ENCODE data around the gene PHF21B. TPM values are rescaled to one million over a fixed set of nuclear protein-coding genes. Genes with fewer than 3 reads are reported as not detected.

Gene PHF21B
- total RNA-seq, 5 donors from 2014 or later (not counting 1 experiment from before 2014, with no cell fraction given) = 0.15 to 0.36 TPM; not detected in 3

GRCh38 chr22:44944883-44945601 lies 64.8 kb downstream of the PHF21B start:
- no peak overlapping the region for H3K4me3 Mint-ChIP-seq
- Histone ChIP-seq H3K4me3 (ENCODE audit: control insufficient read depth in 1 of 2, extremely low read depth in 1 of 2, low read length in 1 of 2) (no peak overlapping the region), H3K36me3 (ENCODE audit: control insufficient read depth in 2 of 2, extremely low read depth in 1 of 2, insufficient read depth in 1 of 2, low read length in 1 of 2) (no peaks in the 10 kb centered on the region), H3K9me3 (no peaks in the 10 kb centered on the region), H3K27me3 (replicated peaks in 1 of 2; ENCODE audit: control insufficient read depth in 2 of 2, extremely low read depth in 1 of 2, insufficient read depth in 2 of 2, low read length in 1 of 2) (peaks cover 0 to 40% of the 10 kb centered on the region in 2 experiments), H3K4me1 (ENCODE audit: control insufficient read depth in 1 of 2, extremely low read depth in 1 of 2, insufficient read depth in 2 of 2, low read length in 2 of 2) (no peaks in the 10 kb centered on the region), H3K27ac (ENCODE audit: low read length) (no peak overlapping the region)
- H3K4me1 Mint-ChIP-seq = no peaks in the 10 kb centered on the region
- no peak overlapping the region for H3K27ac Mint-ChIP-seq
- no peak for ATAC-seq (replicated peaks in 1 of 4)
- DNase-seq = no peak
- no peaks in the 10 kb centered on the region for H3K9me3 Mint-ChIP-seq
- no peaks in the 10 kb centered on the region for H3K27me3 Mint-ChIP-seq
- ChIA-PET POLR2A (no interaction called here), CTCF (no interaction called here)
- WGBS (ENCODE audit: insufficient coverage) = 47% methylated on average over 18 of the region's 20 CpGs
- H3K36me3 Mint-ChIP-seq = no peaks in the 10 kb centered on the region

GRCh38 chr22:44943701-44944324 lies 66.0 kb downstream of the PHF21B start:
- Mint-ChIP-seq H3K4me3 (no peak overlapping the region), H3K27ac (no peak overlapping the region), H3K36me3 (no peaks in the 10 kb centered on the region), H3K4me1 (no peaks in the 10 kb centered on the region), H3K9me3 (no peaks in the 10 kb centered on the region), H3K27me3 (peaks cover 0 to 2% of the 10 kb centered on the region in 2 donors)
- H3K4me1 ChIP-seq (ENCODE audit: control insufficient read depth in 1 of 2, extremely low read depth in 1 of 2, insufficient read depth in 2 of 2, low read length in 2 of 2) = no peaks in the 10 kb centered on the region
- DNase-seq (no peak), ATAC-seq (replicated peaks in 1 of 4) (no peak)
- no peak overlapping the region for H3K4me3 ChIP-seq (ENCODE audit: control insufficient read depth in 1 of 2, extremely low read depth in 1 of 2, low read length in 1 of 2)
- WGBS (ENCODE audit: insufficient coverage) = 76% methylated on average over 17 of the region's 17 CpGs
- no peaks in the 10 kb centered on the region for H3K36me3 ChIP-seq (ENCODE audit: control insufficient read depth in 2 of 2, extremely low read depth in 1 of 2, insufficient read depth in 1 of 2, low read length in 1 of 2)
- no peaks in the 10 kb centered on the region for H3K9me3 ChIP-seq
- peaks cover 0 to 49% of the 10 kb centered on the region in 2 experiments for H3K27me3 ChIP-seq (replicated peaks in 1 of 2; ENCODE audit: control insufficient read depth in 2 of 2, extremely low read depth in 1 of 2, insufficient read depth in 2 of 2, low read length in 1 of 2)
- CTCF ChIA-PET = no interaction called here
- no peak overlapping the region for H3K27ac ChIP-seq (ENCODE audit: low read length)
- POLR2A ChIA-PET = no interaction called here

DNA sequence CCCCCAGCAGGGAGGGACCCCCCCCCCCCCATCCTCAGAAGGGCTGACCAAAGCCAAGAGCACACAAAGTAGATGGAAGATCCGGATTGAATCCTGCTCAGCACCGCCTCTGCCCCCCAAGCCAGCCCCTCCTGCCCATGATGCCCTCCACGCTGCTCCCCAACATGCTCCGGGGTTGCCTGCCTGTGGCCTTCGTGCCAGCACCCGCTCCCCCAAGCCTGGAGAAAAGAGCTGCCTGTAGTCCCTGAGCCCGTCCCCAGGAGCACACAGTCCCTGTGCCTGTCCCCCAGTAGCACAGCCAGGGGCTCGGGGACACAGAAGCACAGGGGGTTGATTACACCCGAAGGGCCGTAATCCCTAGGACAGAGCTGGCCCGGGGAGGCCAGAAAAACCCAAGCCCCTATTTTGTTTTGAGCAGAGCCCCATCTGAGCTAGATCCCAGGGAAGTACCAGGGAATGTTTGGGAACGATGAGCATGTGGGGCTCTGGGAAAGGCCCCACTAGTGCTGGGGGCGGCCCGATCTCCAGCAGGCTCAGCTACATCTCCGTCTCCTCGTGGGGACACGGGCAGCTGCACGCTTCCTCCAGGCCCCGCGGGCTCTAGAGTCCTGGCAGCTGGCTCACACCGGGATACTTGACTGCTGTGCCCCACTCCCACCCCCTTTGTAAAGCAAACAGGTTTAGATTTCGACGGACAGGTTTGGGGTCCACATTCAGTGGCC lies 66.7 kb downstream of the PHF21B start:
- no peaks in the 10 kb centered on the region for H3K9me3 ChIP-seq
- no peaks in the 10 kb centered on the region for H3K36me3 Mint-ChIP-seq
- DNase-seq = no peak
- ATAC-seq (replicated peaks in 1 of 4) = no peak
- WGBS (ENCODE audit: insufficient coverage) = 84% methylated on average over 19 of the region's 23 CpGs
- peaks cover 0 to 54% of the 10 kb centered on the region in 2 experiments for H3K27me3 ChIP-seq (replicated peaks in 1 of 2; ENCODE audit: control insufficient read depth in 2 of 2, extremely low read depth in 1 of 2, insufficient read depth in 2 of 2, low read length in 1 of 2)
- POLR2A ChIA-PET = no interaction called here
- no peaks in the 10 kb centered on the region for H3K36me3 ChIP-seq (ENCODE audit: control insufficient read depth in 2 of 2, extremely low read depth in 1 of 2, insufficient read depth in 1 of 2, low read length in 1 of 2)
- no peak overlapping the region for H3K27ac ChIP-seq (ENCODE audit: low read length)
- H3K4me1 ChIP-seq (ENCODE audit: control insufficient read depth in 1 of 2, extremely low read depth in 1 of 2, insufficient read depth in 2 of 2, low read length in 2 of 2) = no peaks in the 10 kb centered on the region
- no peak overlapping the region for H3K27ac Mint-ChIP-seq
- H3K27me3 Mint-ChIP-seq = peaks cover 0 to 2% of the 10 kb centered on the region in 2 donors
- no peak overlapping the region for H3K4me3 Mint-ChIP-seq
- H3K9me3 Mint-ChIP-seq = no peaks in the 10 kb centered on the region
- CTCF ChIA-PET = no interaction called here
- H3K4me3 ChIP-seq (ENCODE audit: control insufficient read depth in 1 of 2, extremely low read depth in 1 of 2, low read length in 1 of 2) = no peak overlapping the region
- H3K4me1 Mint-ChIP-seq = no peaks in the 10 kb centered on the region

- Mint-ChIP-seq H3K4me3 (no peak overlapping the region), H3K4me1 (no peaks in the 10 kb centered on the region)
- H3K4me3 ChIP-seq (ENCODE audit: control insufficient read depth in 1 of 2, extremely low read depth in 1 of 2, low read length in 1 of 2) = no peak overlapping the region
Observed at GRCh38 chr22:44942056-44942455, 67.7 kb downstream of the PHF21B start.

DNA sequence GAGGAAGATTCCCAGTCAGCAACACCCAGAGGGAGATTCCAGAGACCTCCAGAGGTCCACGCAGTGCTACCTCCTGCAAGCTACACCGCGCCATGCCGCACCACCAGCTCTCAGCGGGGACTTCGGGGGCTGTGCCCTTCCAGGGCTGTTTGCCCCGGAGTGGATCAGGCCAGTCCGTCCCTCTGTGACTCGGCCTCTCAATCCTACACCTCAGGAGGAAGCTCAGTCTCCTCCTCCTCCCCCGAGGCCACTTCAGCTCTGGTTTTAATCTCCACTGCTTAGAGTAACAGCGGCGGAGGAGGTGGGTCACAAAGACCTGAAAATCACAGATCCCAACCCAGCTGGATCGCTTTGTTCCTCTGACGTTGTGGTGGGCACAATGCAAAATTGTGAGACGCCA lies 68.6 kb downstream of the PHF21B start:
- Mint-ChIP-seq H3K4me3 (no peak overlapping the region), H3K27me3 (peaks cover 0 to 2% of the 10 kb centered on the region in 2 donors), H3K36me3 (no peaks in the 10 kb centered on the region), H3K9me3 (no peaks in the 10 kb centered on the region), H3K4me1 (no peaks in the 10 kb centered on the region), H3K27ac (no peak overlapping the region)
- no peaks in the 10 kb centered on the region for H3K36me3 ChIP-seq (ENCODE audit: control insufficient read depth in 2 of 2, extremely low read depth in 1 of 2, insufficient read depth in 1 of 2, low read length in 1 of 2)
- H3K9me3 ChIP-seq = no peaks in the 10 kb centered on the region
- CTCF ChIA-PET = no interaction called here
- no peak overlapping the region for H3K27ac ChIP-seq (ENCODE audit: low read length)
- H3K4me1 ChIP-seq (ENCODE audit: control insufficient read depth in 1 of 2, extremely low read depth in 1 of 2, insufficient read depth in 2 of 2, low read length in 2 of 2) = no peaks in the 10 kb centered on the region
- H3K4me3 ChIP-seq (ENCODE audit: control insufficient read depth in 1 of 2, extremely low read depth in 1 of 2, low read length in 1 of 2) = no peak overlapping the region
- DNase-seq (no peak), ATAC-seq (replicated peaks in 1 of 4) (no peak)
- peaks cover 0 to 44% of the 10 kb centered on the region in 2 experiments for H3K27me3 ChIP-seq (replicated peaks in 1 of 2; ENCODE audit: control insufficient read depth in 2 of 2, extremely low read depth in 1 of 2, insufficient read depth in 2 of 2, low read length in 1 of 2)
- POLR2A ChIA-PET = no interaction called here
- WGBS (ENCODE audit: insufficient coverage) = 76% methylated on average over 9 of the region's 15 CpGs

More at GRCh38 chr22:44942056-44942455, 67.7 kb downstream of the PHF21B start:
- WGBS (ENCODE audit: insufficient coverage) = 51% methylated on average over 6 of the region's 7 CpGs
- ATAC-seq (replicated peaks in 1 of 4) (no peak), DNase-seq (no peak)
- H3K36me3 Mint-ChIP-seq = no peaks in the 10 kb centered on the region
- Histone ChIP-seq H3K27me3 (replicated peaks in 1 of 2; ENCODE audit: control insufficient read depth in 2 of 2, extremely low read depth in 1 of 2, insufficient read depth in 2 of 2, low read length in 1 of 2) (peaks cover 0 to 47% of the 10 kb centered on the region in 2 experiments), H3K9me3 (no peaks in the 10 kb centered on the region), H3K27ac (ENCODE audit: low read length) (no peak overlapping the region), H3K4me1 (ENCODE audit: control insufficient read depth in 1 of 2, extremely low read depth in 1 of 2, insufficient read depth in 2 of 2, low read length in 2 of 2) (no peaks in the 10 kb centered on the region), H3K36me3 (ENCODE audit: control insufficient read depth in 2 of 2, extremely low read depth in 1 of 2, insufficient read depth in 1 of 2, low read length in 1 of 2) (no peaks in the 10 kb centered on the region)
- H3K9me3 Mint-ChIP-seq = no peaks in the 10 kb centered on the region
- no peak overlapping the region for H3K27ac Mint-ChIP-seq
- H3K27me3 Mint-ChIP-seq = peaks cover 0 to 2% of the 10 kb centered on the region in 2 donors
- POLR2A ChIA-PET = no interaction called here
- CTCF ChIA-PET = no interaction called here

DNA sequence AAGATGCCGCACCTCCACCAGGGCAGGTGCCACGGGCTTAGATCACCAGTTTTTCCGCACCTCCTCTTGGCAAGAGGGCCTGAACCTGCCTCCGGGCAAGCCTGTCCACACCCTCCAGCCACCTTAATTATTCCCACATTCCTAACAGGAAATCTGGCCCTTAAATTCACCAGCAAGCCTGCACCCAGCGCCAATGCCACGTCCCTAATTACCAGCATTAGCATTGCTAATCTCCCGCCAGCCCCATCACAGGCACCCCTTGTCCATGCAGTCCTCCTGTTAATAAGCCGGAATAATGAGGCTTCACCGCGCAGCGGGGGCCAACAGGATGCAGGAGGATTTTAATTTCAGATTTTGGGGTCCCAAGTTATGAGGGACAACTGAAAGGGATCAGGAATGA lies 69.7 kb downstream of the PHF21B start:
- Mint-ChIP-seq H3K4me3 (no peak overlapping the region), H3K36me3 (no peaks in the 10 kb centered on the region), H3K27ac (no peak overlapping the region), H3K4me1 (no peaks in the 10 kb centered on the region), H3K9me3 (no peaks in the 10 kb centered on the region), H3K27me3 (peaks cover 0 to 2% of the 10 kb centered on the region in 2 donors)
- H3K4me3 ChIP-seq (ENCODE audit: control insufficient read depth in 1 of 2, extremely low read depth in 1 of 2, low read length in 1 of 2) = no peak overlapping the region
- ATAC-seq (replicated peaks in 1 of 4) (no peak), DNase-seq (no peak)
- POLR2A ChIA-PET = no interaction called here
- H3K27ac ChIP-seq (ENCODE audit: low read length) = no peak overlapping the region
- 62% methylated on average over 10 of the region's 11 CpGs for WGBS (ENCODE audit: insufficient coverage)
- no peaks in the 10 kb centered on the region for H3K9me3 ChIP-seq
- no peaks in the 10 kb centered on the region for H3K36me3 ChIP-seq (ENCODE audit: control insufficient read depth in 2 of 2, extremely low read depth in 1 of 2, insufficient read depth in 1 of 2, low read length in 1 of 2)
- peaks cover 0 to 46% of the 10 kb centered on the region in 2 experiments for H3K27me3 ChIP-seq (replicated peaks in 1 of 2; ENCODE audit: control insufficient read depth in 2 of 2, extremely low read depth in 1 of 2, insufficient read depth in 2 of 2, low read length in 1 of 2)
- H3K4me1 ChIP-seq (ENCODE audit: control insufficient read depth in 1 of 2, extremely low read depth in 1 of 2, insufficient read depth in 2 of 2, low read length in 2 of 2) = no peaks in the 10 kb centered on the region
- CTCF ChIA-PET = no interaction called here

All from T-cell (primary cell).